ENCODE results near the gene POLR3H.

DNA sequence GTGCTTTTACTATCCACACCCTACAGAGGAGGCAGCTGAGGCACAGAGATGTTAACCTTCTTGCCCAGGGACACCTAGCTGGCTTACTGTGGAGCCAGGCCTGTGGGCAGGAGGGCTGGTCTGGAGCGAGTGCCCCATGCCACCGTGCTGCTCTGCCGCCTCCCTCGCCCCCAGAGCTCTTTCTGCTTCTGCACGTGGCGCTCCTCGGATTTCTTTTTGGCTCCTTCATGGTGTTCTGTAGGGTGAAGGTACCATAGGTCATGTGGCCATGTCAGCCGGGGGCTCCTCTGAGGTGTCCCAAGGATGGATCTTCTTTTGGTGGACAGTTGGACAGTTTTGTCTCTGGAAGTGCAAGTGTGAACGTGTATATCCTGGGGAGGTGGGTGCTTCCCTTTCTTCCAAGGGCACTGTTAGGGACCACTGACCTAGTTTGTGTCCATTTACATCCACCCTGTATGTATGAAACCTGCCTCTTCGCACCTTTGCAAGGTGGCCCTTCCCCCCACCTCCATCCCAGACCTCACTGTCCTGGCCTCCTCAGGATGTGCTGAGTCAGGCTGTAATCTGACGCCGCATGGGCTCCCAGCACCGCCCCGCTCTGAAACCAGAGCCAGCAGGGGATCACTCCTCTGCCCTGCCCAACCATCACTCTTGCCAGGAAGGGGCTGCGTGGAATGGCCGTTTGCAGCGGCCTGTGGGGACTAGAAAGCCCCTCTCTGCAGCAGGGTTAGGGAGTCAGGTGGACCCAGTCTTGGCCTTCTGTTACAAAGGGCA is 31.7 kb downstream of the POLR3H start:
- TF ChIP-seq, protein P1, sequence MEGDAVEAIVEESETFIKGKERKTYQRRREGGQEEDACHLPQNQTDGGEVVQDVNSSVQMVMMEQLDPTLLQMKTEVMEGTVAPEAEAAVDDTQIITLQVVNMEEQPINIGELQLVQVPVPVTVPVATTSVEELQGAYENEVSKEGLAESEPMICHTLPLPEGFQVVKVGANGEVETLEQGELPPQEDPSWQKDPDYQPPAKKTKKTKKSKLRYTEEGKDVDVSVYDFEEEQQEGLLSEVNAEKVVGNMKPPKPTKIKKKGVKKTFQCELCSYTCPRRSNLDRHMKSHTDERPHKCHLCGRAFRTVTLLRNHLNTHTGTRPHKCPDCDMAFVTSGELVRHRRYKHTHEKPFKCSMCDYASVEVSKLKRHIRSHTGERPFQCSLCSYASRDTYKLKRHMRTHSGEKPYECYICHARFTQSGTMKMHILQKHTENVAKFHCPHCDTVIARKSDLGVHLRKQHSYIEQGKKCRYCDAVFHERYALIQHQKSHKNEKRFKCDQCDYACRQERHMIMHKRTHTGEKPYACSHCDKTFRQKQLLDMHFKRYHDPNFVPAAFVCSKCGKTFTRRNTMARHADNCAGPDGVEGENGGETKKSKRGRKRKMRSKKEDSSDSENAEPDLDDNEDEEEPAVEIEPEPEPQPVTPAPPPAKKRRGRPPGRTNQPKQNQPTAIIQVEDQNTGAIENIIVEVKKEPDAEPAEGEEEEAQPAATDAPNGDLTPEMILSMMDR (IDR thresholded peaks at IDR 0.05) = no peak
- TF ChIP-seq EZH2 (IDR thresholded peaks at IDR 0.05; ENCODE audit: borderline replicate concordance, insufficient read depth, low read depth, low read length, poor library complexity, severe bottlenecking) = no peak

All from B cell (primary cell).